SU-DHL-6 (cell line): ENCODE measurements around the gene MRPL41.

ENCODE experiments used
- H2AFZ ChIP-seq: fragments of 200-600 bp; sonication (generic); 2 replicates; pipeline ENCODE4 v1.6.1; 2014; ENCODE audit warnings: low read depth, mild to moderate bottlenecking, moderate library complexity, mixed read lengths, antibody characterized with exemption, low read length; ENCODE audit not compliant: severe bottlenecking
- H3F3A ChIP-seq: fragments of 200-600 bp; shearing (Covaris generic); 2 replicates; pipeline ENCODE4 v1.6.0; 2016; ENCODE audit warnings: antibody characterized with exemption, mild to moderate bottlenecking; ENCODE audit not compliant: insufficient read depth
- H3K27ac ChIP-seq: fragments of 200-600 bp; sonication (generic); 2 replicates; pipeline ENCODE4 v1.5.1; 2016; ENCODE audit warnings: low read depth, mild to moderate bottlenecking, low read length, moderate library complexity, mixed read lengths
- H3K27me3 ChIP-seq: fragments of 200-600 bp; sonication (generic), shearing (Covaris generic); 2 replicates; pipeline ENCODE4 v1.6.0; 2014; ENCODE audit warnings: mild to moderate bottlenecking, low read length
- H3K36me3 ChIP-seq: fragments of 200-600 bp; sonication (generic); 2 replicates; pipeline ENCODE4 v1.6.1; 2014; ENCODE audit warnings: mild to moderate bottlenecking, low read length, mixed read lengths
- H3K4me2 ChIP-seq: fragments of 300-600, 200-600 bp; shearing (Covaris generic), sonication (generic); 2 replicates; pipeline ENCODE4 v1.6.0; 2014; ENCODE audit warnings: low read length, low read depth, mild to moderate bottlenecking; ENCODE audit not compliant: poor library complexity, severe bottlenecking
- H3K4me3 ChIP-seq: fragments of 200-600 bp; sonication (generic); 2 replicates; pipeline ENCODE4 v1.5.1; 2014; ENCODE audit warnings: antibody characterized with exemption, low read length, mild to moderate bottlenecking, mixed read lengths; ENCODE audit not compliant: insufficient read depth, poor library complexity, severe bottlenecking
- H3K79me2 ChIP-seq: fragments of 200-600 bp; sonication (generic); 2 replicates; pipeline ENCODE4 v1.6.1; 2014; ENCODE audit warnings: mild to moderate bottlenecking, low read length, moderate library complexity; ENCODE audit not compliant: insufficient read depth
- H3K9ac ChIP-seq: fragments of 200-600 bp; sonication (generic); 2 replicates; pipeline ENCODE4 v1.7.0; 2014; ENCODE audit warnings: mild to moderate bottlenecking, low read length
- H3K9me2 ChIP-seq: fragments of 200-600 bp; sonication (generic); replicated peaks from 2 replicates; pipeline ENCODE4 v1.6.1; 2014; ENCODE audit warnings: low read length; ENCODE audit not compliant: insufficient read depth
- H3K9me3 ChIP-seq: fragments of 200-600 bp; sonication (generic); 2 replicates; pipeline ENCODE4 v1.6.1; 2014; ENCODE audit warnings: low read length, mixed read lengths; ENCODE audit not compliant: insufficient read depth
- H4K20me1 ChIP-seq: fragments of 200-600 bp; sonication (generic); 2 replicates; pipeline ENCODE4 v1.6.1; 2014; ENCODE audit warnings: low read depth, mild to moderate bottlenecking, antibody characterized with exemption, low read length, moderate library complexity, mixed read lengths
- EZH2phosphoT487 ChIP-seq: fragments of 200-600 bp; sonication (generic), shearing (Covaris generic); conservative IDR thresholded peaks from 2 replicates; pipeline ENCODE4 v1.6.1; 2018; ENCODE audit warnings: mild to moderate bottlenecking, antibody characterized with exemption, low read length, moderate library complexity, mixed read lengths
- TF ChIP-seq, protein P1 (sequence below): fragments of 200-600 bp; sonication (generic); IDR thresholded peaks from one replicate; pipeline ENCODE4 v1.5.1; 2017; ENCODE audit warnings: antibody characterized with exemption, mild to moderate bottlenecking, low read length, moderate library complexity; ENCODE audit not compliant: insufficient read depth, poor library complexity, severe bottlenecking

MRPL41 gene

DNA sequence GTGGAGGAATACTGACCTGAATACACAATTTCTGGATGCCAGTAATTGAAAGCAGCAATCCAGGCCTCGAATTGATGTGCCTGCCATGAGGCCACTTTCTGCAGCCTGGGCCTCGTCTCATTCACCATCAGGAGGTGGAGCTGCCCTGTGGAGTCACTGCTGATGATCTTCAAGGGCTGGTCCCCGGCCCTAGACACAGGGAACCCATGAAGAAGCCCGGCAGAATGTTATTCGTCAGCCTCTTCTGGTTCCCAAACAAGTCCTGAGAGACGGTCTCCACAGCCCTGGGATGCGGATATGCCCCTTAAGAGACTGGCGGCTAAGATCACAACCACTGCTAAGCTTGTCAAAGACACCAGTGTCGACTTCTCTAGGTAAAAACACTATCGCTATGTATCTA, 22.5 kb downstream of the MRPL41 start:
- Histone ChIP-seq H3K27me3 (no peaks in the 10 kb centered on the region), H3F3A (0 out of 2 replicates have a peak, but pooled peaks cover 8% of the 10 kb centered on the region), H3K9me3 (no peaks in the 10 kb centered on the region), H3K9me2 (no peaks in the 10 kb centered on the region), H3K4me2 (no peak overlapping the region), H3K4me3 (no peak overlapping the region), H3K27ac (no peak overlapping the region), H2AFZ (no peak overlapping the region), H4K20me1 (no peaks in the 10 kb centered on the region; the same call in 1 of the 2 replicates), H3K9ac (no peak overlapping the region), H3K36me3 (peaks cover 7% of the 10 kb centered on the region; the same call in 1 of the 2 replicates), H3K79me2 (peaks cover 27% of the 10 kb centered on the region)
- no peak for TF ChIP-seq EZH2phosphoT487
- TF ChIP-seq, protein P1, sequence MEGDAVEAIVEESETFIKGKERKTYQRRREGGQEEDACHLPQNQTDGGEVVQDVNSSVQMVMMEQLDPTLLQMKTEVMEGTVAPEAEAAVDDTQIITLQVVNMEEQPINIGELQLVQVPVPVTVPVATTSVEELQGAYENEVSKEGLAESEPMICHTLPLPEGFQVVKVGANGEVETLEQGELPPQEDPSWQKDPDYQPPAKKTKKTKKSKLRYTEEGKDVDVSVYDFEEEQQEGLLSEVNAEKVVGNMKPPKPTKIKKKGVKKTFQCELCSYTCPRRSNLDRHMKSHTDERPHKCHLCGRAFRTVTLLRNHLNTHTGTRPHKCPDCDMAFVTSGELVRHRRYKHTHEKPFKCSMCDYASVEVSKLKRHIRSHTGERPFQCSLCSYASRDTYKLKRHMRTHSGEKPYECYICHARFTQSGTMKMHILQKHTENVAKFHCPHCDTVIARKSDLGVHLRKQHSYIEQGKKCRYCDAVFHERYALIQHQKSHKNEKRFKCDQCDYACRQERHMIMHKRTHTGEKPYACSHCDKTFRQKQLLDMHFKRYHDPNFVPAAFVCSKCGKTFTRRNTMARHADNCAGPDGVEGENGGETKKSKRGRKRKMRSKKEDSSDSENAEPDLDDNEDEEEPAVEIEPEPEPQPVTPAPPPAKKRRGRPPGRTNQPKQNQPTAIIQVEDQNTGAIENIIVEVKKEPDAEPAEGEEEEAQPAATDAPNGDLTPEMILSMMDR, result no peak

DNA sequence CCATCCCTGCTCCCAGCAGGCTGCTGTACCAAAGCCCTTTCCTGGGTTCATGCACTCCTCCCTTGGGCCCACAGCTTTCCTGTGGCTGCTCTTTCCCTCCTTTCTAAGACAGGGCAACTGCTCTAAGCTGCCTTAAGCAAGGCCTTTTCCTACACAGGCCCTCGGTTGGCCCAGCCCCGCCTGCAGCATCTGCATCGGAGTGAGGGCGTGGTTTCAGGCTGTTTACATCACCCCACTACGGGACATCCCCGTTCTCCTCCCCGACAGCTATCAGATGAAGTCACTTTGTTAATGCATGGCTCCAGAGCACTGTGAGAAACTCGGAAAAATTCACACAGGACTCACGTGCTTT, 23.7 kb downstream of the MRPL41 start:
- H3K4me2 ChIP-seq, result peak overlapping the region; percentile 94

DNA sequence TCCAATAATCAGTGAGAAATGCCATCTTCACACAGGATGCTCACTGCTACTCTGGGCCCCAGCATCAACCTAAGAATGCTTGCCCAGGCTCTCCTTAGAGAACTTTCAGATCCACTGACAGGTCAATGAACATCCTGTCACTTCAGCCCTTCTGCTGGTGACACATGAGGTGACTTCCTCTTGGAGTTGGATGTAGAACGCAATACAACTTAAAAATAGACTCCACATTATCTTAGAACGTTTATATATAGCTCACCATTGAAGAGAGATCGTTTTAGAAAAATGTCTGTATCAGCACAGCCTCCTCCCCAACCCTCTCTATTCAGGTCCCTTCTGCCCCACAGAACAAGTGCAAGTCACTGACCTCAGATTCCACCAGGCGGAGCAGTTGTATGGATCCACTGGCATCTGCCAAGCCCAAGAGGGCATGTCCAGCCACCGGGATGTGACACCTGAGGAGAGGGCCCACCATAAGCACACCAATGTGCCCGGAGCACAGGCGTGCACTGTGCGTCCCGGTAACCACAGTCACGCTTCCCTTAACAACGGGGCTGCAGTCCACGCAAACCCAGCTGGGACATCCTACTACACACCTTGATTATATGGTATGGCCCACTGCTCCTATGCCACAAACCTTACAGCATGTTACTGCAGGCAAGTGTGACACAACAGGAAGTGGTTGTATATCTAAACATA, 24.2 kb downstream of the MRPL41 start:
- TF ChIP-seq, protein P1, result no peak
- TF ChIP-seq EZH2phosphoT487, result no peak
- Histone ChIP-seq H3K9ac (no peak overlapping the region), H3K4me2 (peak overlapping the region; percentile 94), H3K79me2 (peaks cover 27% of the 10 kb centered on the region), H2AFZ (no peak overlapping the region), H4K20me1 (no peaks in the 10 kb centered on the region; the same call in 1 of the 2 replicates), H3K27me3 (no peaks in the 10 kb centered on the region), H3K4me3 (no peak overlapping the region), H3K27ac (peak overlapping the region; percentile 64), H3K9me2 (no peaks in the 10 kb centered on the region), H3F3A (0 out of 2 replicates have a peak, but pooled peaks cover 8% of the 10 kb centered on the region), H3K9me3 (no peaks in the 10 kb centered on the region), H3K36me3 (peaks cover 7% of the 10 kb centered on the region; the same call in 1 of the 2 replicates)

More for the DNA sequence above, 23.7 kb downstream of the MRPL41 start:
- TF ChIP-seq, protein P1, result no peak
- no peak for TF ChIP-seq EZH2phosphoT487
- Histone ChIP-seq H4K20me1 (no peaks in the 10 kb centered on the region; the same call in 1 of the 2 replicates), H3K27me3 (no peaks in the 10 kb centered on the region), H3K27ac (peak overlapping the region; percentile 64), H3K9me2 (no peaks in the 10 kb centered on the region), H3K79me2 (peaks cover 27% of the 10 kb centered on the region), H3K9ac (no peak overlapping the region), H3K36me3 (peaks cover 7% of the 10 kb centered on the region; the same call in 1 of the 2 replicates), H2AFZ (no peak overlapping the region), H3F3A (0 out of 2 replicates have a peak, but pooled peaks cover 8% of the 10 kb centered on the region), H3K4me3 (no peak overlapping the region), H3K9me3 (no peaks in the 10 kb centered on the region)
